WTC11 (cell line): Measurements from ENCODE around the gene PARVB. TPM values are rescaled to one million over a fixed set of nuclear protein-coding genes. Genes with fewer than 3 reads are reported as not detected.

ENCODE experiments used
- ATAC-seq: fragments of 200-7000 bp; cut with Tn5 transposase; 2 replicates; pipeline ENCODE4 v1.10.0; 2021; ENCODE audit warnings: mild to moderate bottlenecking, moderate library complexity
- CTCF ChIA-PET: fragments of 300-600 bp; sonication (Branson Sonifier 250); formaldehyde crosslinking; loops from one replicate; lab custom pipeline; 2021; ENCODE audit warnings: antibody characterized with exemption; lab: Charles Lee
- POLR2A ChIA-PET: fragments of 350-600 bp; sonication (Branson Sonifier 250); formaldehyde crosslinking; loops from one replicate; lab custom pipeline; 2021; ENCODE audit warnings: antibody characterized with exemption; lab: Charles Lee
- DNase-seq: peaks from one replicate; pipeline ENCODE4 v3.0.0; 2021; ENCODE audit warnings: low spot score
- H3K27ac Mint-ChIP-seq: 2 replicates; pipeline ENCODE4 v1.8.0; 2021; ENCODE audit warnings: mixed read lengths
- H3K27me3 Mint-ChIP-seq: 2 replicates; pipeline ENCODE4 v1.8.0; 2021; ENCODE audit warnings: low read depth, mild to moderate bottlenecking, moderate library complexity, mixed read lengths
- H3K36me3 Mint-ChIP-seq: 2 replicates; pipeline ENCODE4 v1.8.0; 2021; ENCODE audit warnings: mixed read lengths
- H3K4me1 Mint-ChIP-seq: 2 replicates; pipeline ENCODE4 v1.8.0; 2022; ENCODE audit warnings: mixed read lengths
- H3K4me3 Mint-ChIP-seq: 2 replicates; pipeline ENCODE4 v1.8.0; 2021; ENCODE audit warnings: mild to moderate bottlenecking, moderate library complexity, mixed read lengths
- H3K9me3 Mint-ChIP-seq: 2 replicates; pipeline ENCODE4 v1.8.0; 2021; ENCODE audit warnings: mixed read lengths
- ATF1 ChIP-seq: sonication (generic); formaldehyde crosslinking; IDR thresholded peaks from 2 replicates; pipeline ENCODE4 v1.8.1; 2023; ENCODE audit warnings: mild to moderate bottlenecking, moderate library complexity, missing genetic modification reagents
- CREM ChIP-seq: sonication (generic); formaldehyde crosslinking; IDR thresholded peaks from 2 replicates; pipeline ENCODE4 v1.8.1; 2022; ENCODE audit warnings: mild to moderate bottlenecking, missing genetic modification reagents, moderate library complexity
- EMX1 ChIP-seq: fragments of 250-450 bp; sonication (Bioruptor Pico); IDR thresholded peaks from 2 replicates; pipeline ENCODE4 v1.8.0; 2021; ENCODE audit warnings: mild to moderate bottlenecking
- ESRRA ChIP-seq: sonication (generic); formaldehyde crosslinking; IDR thresholded peaks from 2 replicates; pipeline ENCODE4 v1.8.1; 2022; ENCODE audit warnings: mild to moderate bottlenecking, missing genetic modification reagents, borderline replicate concordance
- IRF2 ChIP-seq: sonication (generic); formaldehyde crosslinking; IDR thresholded peaks from 2 replicates; pipeline ENCODE4 v1.8.0; 2022; ENCODE audit warnings: low read depth, missing genetic modification reagents, borderline replicate concordance
- KAT7 ChIP-seq: sonication (generic); formaldehyde crosslinking; IDR thresholded peaks from 2 replicates; pipeline ENCODE4 v1.8.1; 2023; ENCODE audit warnings: missing genetic modification reagents, mild to moderate bottlenecking, borderline replicate concordance
- NFATC4 ChIP-seq: fragments of 250-450 bp; sonication (Bioruptor Pico); IDR thresholded peaks from 2 replicates; pipeline ENCODE4 v1.9.0; 2021; ENCODE audit warnings: mild to moderate bottlenecking
- NR1H2 ChIP-seq: sonication (generic); formaldehyde crosslinking; IDR thresholded peaks from 2 replicates; pipeline ENCODE4 v1.9.0; 2021; ENCODE audit warnings: mild to moderate bottlenecking, moderate library complexity, missing genetic modification reagents
- NR2C2 ChIP-seq: sonication (generic); formaldehyde crosslinking; IDR thresholded peaks from 2 replicates; pipeline ENCODE4 v1.8.0; 2022; ENCODE audit warnings: mild to moderate bottlenecking, missing genetic modification reagents
- TEAD1 ChIP-seq: sonication (generic); formaldehyde crosslinking; IDR thresholded peaks from 2 replicates; pipeline ENCODE4 v1.8.0; 2022; ENCODE audit warnings: mild to moderate bottlenecking, missing genetic modification reagents
- ZNF232 ChIP-seq: sonication (generic); formaldehyde crosslinking; IDR thresholded peaks from 2 replicates; pipeline ENCODE4 v1.8.0; 2022; ENCODE audit warnings: mild to moderate bottlenecking, missing genetic modification reagents
- total RNA-seq: library from RNA; stranded (reverse); gene quantifications from 3 replicates; pipeline ENCODE4 v1.2.3, GENCODE V29; 2021
- TF ChIP-seq, protein P1 (sequence below): fragments of 250-450 bp; sonication (Bioruptor Pico); IDR thresholded peaks from 2 replicates; pipeline ENCODE4 v1.9.0; 2021; ENCODE audit warnings: mild to moderate bottlenecking, borderline replicate concordance
- TF ChIP-seq, protein P2 (sequence below): fragments of 250-450 bp; sonication (Bioruptor Pico); IDR thresholded peaks from 2 replicates; pipeline ENCODE4 v1.9.0; 2021; ENCODE audit warnings: moderate library complexity, mild to moderate bottlenecking, inconsistent platforms, borderline replicate concordance
- TF ChIP-seq, protein P3 (sequence below): sonication (generic); formaldehyde crosslinking; IDR thresholded peaks from 2 replicates; pipeline ENCODE4 v1.8.0; 2022; ENCODE audit warnings: missing genetic modification reagents
- TF ChIP-seq, protein P4 (sequence below): sonication (generic); formaldehyde crosslinking; IDR thresholded peaks from 2 replicates; pipeline ENCODE4 v1.8.1; 2022; ENCODE audit warnings: missing genetic modification reagents, borderline replicate concordance
- TF ChIP-seq, protein P5 (sequence below): sonication (generic); formaldehyde crosslinking; IDR thresholded peaks from 2 replicates; pipeline ENCODE4 v1.8.0; 2022; ENCODE audit warnings: mild to moderate bottlenecking, missing genetic modification reagents

Gene PARVB
- total RNA-seq, 1 experiment from 2014 or later, result 3.3 TPM

DNA sequence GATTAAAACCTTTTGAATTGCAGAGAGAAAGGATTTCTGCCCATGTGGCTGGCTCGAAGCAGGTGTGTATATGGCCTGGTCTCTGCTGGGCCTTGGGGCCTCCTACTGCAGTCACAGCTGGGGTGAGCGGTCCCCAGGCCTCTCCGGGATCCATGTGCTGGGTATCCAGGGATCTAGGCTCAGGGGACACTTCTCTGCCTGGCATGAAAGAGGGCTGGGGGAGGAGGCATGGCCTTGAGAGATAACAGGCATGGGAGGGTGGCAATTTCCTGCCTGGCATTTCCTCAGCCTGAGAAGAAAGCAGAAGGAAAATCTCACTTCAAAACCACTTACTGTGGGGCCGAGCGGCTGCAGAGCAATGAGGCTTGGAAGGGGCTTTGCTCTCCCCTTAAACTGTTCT, 136.3 kb downstream of the PARVB start:
- Mint-ChIP-seq H3K4me1 (peaks cover 41% of the 10 kb centered on the region), H3K4me3 (no peak overlapping the region), H3K9me3 (no peaks in the 10 kb centered on the region), H3K36me3 (no peaks in the 10 kb centered on the region), H3K27me3 (no peaks in the 10 kb centered on the region; the same call in 1 of the 2 replicates), H3K27ac (no peak overlapping the region)
- ATAC-seq, result no peak
- no peak for TF ChIP-seq NR1H2
- no peak for TF ChIP-seq NFATC4
- TF ChIP-seq TEAD1 (CRISPR knock-in tag), result no peak
- TF ChIP-seq ESRRA, result no peak
- TF ChIP-seq CREM (CRISPR knock-in tag), result no peak
- TF ChIP-seq ATF1 (CRISPR knock-in tag), result no peak
- TF ChIP-seq, protein P1, sequence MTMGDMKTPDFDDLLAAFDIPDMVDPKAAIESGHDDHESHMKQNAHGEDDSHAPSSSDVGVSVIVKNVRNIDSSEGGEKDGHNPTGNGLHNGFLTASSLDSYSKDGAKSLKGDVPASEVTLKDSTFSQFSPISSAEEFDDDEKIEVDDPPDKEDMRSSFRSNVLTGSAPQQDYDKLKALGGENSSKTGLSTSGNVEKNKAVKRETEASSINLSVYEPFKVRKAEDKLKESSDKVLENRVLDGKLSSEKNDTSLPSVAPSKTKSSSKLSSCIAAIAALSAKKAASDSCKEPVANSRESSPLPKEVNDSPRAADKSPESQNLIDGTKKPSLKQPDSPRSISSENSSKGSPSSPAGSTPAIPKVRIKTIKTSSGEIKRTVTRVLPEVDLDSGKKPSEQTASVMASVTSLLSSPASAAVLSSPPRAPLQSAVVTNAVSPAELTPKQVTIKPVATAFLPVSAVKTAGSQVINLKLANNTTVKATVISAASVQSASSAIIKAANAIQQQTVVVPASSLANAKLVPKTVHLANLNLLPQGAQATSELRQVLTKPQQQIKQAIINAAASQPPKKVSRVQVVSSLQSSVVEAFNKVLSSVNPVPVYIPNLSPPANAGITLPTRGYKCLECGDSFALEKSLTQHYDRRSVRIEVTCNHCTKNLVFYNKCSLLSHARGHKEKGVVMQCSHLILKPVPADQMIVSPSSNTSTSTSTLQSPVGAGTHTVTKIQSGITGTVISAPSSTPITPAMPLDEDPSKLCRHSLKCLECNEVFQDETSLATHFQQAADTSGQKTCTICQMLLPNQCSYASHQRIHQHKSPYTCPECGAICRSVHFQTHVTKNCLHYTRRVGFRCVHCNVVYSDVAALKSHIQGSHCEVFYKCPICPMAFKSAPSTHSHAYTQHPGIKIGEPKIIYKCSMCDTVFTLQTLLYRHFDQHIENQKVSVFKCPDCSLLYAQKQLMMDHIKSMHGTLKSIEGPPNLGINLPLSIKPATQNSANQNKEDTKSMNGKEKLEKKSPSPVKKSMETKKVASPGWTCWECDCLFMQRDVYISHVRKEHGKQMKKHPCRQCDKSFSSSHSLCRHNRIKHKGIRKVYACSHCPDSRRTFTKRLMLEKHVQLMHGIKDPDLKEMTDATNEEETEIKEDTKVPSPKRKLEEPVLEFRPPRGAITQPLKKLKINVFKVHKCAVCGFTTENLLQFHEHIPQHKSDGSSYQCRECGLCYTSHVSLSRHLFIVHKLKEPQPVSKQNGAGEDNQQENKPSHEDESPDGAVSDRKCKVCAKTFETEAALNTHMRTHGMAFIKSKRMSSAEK (CRISPR knock-in tag), result no peak
- TF ChIP-seq, protein P2, sequence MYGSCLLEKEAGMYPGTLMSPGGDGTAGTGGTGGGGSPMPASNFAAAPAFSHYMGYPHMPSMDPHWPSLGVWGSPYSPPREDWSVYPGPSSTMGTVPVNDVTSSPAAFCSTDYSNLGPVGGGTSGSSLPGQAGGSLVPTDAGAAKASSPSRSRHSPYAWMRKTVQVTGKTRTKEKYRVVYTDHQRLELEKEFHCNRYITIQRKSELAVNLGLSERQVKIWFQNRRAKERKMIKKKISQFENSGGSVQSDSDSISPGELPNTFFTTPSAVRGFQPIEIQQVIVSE (CRISPR knock-in tag), result no peak
- TF ChIP-seq, protein P3, sequence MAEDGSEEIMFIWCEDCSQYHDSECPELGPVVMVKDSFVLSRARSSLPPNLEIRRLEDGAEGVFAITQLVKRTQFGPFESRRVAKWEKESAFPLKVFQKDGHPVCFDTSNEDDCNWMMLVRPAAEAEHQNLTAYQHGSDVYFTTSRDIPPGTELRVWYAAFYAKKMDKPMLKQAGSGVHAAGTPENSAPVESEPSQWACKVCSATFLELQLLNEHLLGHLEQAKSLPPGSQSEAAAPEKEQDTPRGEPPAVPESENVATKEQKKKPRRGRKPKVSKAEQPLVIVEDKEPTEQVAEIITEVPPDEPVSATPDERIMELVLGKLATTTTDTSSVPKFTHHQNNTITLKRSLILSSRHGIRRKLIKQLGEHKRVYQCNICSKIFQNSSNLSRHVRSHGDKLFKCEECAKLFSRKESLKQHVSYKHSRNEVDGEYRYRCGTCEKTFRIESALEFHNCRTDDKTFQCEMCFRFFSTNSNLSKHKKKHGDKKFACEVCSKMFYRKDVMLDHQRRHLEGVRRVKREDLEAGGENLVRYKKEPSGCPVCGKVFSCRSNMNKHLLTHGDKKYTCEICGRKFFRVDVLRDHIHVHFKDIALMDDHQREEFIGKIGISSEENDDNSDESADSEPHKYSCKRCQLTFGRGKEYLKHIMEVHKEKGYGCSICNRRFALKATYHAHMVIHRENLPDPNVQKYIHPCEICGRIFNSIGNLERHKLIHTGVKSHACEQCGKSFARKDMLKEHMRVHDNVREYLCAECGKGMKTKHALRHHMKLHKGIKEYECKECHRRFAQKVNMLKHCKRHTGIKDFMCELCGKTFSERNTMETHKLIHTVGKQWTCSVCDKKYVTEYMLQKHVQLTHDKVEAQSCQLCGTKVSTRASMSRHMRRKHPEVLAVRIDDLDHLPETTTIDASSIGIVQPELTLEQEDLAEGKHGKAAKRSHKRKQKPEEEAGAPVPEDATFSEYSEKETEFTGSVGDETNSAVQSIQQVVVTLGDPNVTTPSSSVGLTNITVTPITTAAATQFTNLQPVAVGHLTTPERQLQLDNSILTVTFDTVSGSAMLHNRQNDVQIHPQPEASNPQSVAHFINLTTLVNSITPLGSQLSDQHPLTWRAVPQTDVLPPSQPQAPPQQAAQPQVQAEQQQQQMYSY (CRISPR knock-in tag), result no peak
- TF ChIP-seq KAT7, result no peak
- ChIA-PET POLR2A (no interaction called here), CTCF (no interaction called here)
- DNase-seq, result no peak

DNA sequence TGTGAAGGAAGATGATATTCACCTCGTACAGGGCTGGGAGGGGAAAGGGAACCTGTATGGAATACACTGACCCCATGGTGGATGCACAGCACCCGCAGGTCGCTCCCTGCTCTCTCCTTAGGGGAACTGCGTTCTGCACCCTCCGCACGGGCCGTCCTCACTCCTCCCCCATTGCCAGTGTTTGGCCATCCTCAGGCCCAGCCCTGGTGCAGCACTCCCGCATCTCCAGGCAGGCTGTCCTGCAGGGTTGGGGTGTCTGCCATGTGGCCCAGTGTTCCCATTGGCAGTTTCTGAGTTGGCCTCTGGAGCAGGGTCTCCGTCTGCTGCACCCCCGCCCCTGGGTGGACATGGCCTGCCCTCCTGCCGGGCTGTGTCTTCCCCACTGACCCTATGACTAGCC, 137.6 kb downstream of the PARVB start:
- ATAC-seq, result no peak; the same call in 1 of the 2 replicates
- ChIA-PET CTCF (no interaction called here), POLR2A (no interaction called here)
- peaks cover 39% of the 10 kb centered on the region for H3K4me1 Mint-ChIP-seq
- H3K9me3 Mint-ChIP-seq, result no peaks in the 10 kb centered on the region
- no peak overlapping the region for H3K27ac Mint-ChIP-seq
- H3K4me3 Mint-ChIP-seq, result no peak overlapping the region
- no peaks in the 10 kb centered on the region; the same call in 1 of the 2 replicates for H3K27me3 Mint-ChIP-seq
- no peaks in the 10 kb centered on the region for H3K36me3 Mint-ChIP-seq
- DNase-seq, result no peak
- TF ChIP-seq IRF2 (CRISPR knock-in tag), result no peak
- no peak for TF ChIP-seq NR2C2 (CRISPR knock-in tag)
- TF ChIP-seq, protein P4, sequence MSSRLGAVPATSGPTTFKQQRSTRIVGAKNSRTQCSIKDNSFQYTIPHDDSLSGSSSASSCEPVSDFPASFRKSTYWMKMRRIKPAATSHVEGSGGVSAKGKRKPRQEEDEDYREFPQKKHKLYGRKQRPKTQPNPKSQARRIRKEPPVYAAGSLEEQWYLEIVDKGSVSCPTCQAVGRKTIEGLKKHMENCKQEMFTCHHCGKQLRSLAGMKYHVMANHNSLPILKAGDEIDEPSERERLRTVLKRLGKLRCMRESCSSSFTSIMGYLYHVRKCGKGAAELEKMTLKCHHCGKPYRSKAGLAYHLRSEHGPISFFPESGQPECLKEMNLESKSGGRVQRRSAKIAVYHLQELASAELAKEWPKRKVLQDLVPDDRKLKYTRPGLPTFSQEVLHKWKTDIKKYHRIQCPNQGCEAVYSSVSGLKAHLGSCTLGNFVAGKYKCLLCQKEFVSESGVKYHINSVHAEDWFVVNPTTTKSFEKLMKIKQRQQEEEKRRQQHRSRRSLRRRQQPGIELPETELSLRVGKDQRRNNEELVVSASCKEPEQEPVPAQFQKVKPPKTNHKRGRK (CRISPR knock-in tag), result no peak
- TF ChIP-seq ZNF232 (CRISPR knock-in tag), result no peak
- TF ChIP-seq NR1H2, result no peak
- TF ChIP-seq EMX1 (CRISPR knock-in tag), result no peak
- TF ChIP-seq KAT7, result no peak
- TF ChIP-seq, protein P1 (CRISPR knock-in tag), result no peak
- TF ChIP-seq, protein P5, sequence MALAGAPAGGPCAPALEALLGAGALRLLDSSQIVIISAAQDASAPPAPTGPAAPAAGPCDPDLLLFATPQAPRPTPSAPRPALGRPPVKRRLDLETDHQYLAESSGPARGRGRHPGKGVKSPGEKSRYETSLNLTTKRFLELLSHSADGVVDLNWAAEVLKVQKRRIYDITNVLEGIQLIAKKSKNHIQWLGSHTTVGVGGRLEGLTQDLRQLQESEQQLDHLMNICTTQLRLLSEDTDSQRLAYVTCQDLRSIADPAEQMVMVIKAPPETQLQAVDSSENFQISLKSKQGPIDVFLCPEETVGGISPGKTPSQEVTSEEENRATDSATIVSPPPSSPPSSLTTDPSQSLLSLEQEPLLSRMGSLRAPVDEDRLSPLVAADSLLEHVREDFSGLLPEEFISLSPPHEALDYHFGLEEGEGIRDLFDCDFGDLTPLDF (CRISPR knock-in tag), result no peak
